ENCODE results near the gene CDC5L.

DNA sequence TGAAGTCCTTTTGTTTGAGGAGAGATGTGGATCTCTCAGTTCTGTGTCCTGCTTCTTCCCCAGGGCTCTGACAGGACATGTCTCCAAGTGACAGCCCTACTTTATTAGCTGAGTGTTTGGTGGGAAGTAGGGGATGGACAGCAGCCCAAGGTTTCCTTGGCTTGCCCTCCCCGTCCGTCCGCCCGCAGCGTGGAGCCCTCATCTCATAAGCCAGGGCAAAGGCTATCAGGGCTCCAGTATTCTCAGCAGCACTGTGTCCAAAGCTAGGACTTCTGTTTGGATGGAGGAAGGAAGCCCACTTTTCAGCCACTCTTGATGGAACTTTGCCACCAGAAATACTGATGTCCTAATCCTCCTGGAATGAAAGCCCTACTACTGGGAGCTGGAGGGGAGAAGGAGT is 13.6 kb downstream of the CDC5L start:
- TF ChIP-seq, protein P1, sequence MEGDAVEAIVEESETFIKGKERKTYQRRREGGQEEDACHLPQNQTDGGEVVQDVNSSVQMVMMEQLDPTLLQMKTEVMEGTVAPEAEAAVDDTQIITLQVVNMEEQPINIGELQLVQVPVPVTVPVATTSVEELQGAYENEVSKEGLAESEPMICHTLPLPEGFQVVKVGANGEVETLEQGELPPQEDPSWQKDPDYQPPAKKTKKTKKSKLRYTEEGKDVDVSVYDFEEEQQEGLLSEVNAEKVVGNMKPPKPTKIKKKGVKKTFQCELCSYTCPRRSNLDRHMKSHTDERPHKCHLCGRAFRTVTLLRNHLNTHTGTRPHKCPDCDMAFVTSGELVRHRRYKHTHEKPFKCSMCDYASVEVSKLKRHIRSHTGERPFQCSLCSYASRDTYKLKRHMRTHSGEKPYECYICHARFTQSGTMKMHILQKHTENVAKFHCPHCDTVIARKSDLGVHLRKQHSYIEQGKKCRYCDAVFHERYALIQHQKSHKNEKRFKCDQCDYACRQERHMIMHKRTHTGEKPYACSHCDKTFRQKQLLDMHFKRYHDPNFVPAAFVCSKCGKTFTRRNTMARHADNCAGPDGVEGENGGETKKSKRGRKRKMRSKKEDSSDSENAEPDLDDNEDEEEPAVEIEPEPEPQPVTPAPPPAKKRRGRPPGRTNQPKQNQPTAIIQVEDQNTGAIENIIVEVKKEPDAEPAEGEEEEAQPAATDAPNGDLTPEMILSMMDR (IDR thresholded peaks at IDR 0.05; ENCODE audit: low read depth, low read length) = no peak
- TF ChIP-seq POLR2A (IDR thresholded peaks at IDR 0.05; ENCODE audit: extremely low read depth, insufficient read length) (no peak), MYC (IDR thresholded peaks at IDR 0.05; ENCODE audit: low read depth, low read length) (no peak)
